Mesothelial cell of epicardium (in vitro differentiated cells): ENCODE data around the gene AARS2. TPM values are rescaled to one million over a fixed set of nuclear protein-coding genes. Genes with fewer than 3 reads are reported as not detected.
"Not testable (repeated sequence)": the region's sequence is repeated elsewhere in the genome, so short reads cannot be mapped to it uniquely, and the experiment has no call there.

ENCODE experiments used
- DNase-seq, 2 experiments: peaks; one replicate each; pipeline ENCODE4 v3.0.0; 2021; ENCODE audit warnings: low spot score in 2 of 2; ENCODE audit not compliant: unreplicated experiment in 2 of 2
- H3K27ac Mint-ChIP-seq: 2 replicates; pipeline ENCODE4 v1.8.0; 2021; ENCODE audit warnings: mixed read lengths
- H3K27me3 Mint-ChIP-seq: 2 replicates; pipeline ENCODE4 v1.8.0; 2021; ENCODE audit warnings: low read depth, mixed read lengths
- H3K36me3 Mint-ChIP-seq: 2 replicates; pipeline ENCODE4 v1.8.0; 2021; ENCODE audit warnings: mixed read lengths
- H3K4me1 Mint-ChIP-seq: 2 replicates; pipeline ENCODE4 v1.8.0; 2021; ENCODE audit warnings: mixed read lengths
- H3K4me3 Mint-ChIP-seq: 2 replicates; pipeline ENCODE4 v1.8.0; 2021; ENCODE audit warnings: mild to moderate bottlenecking, moderate library complexity, mixed read lengths
- H3K9me3 Mint-ChIP-seq: 2 replicates; pipeline ENCODE4 v1.8.0; 2021; ENCODE audit warnings: mixed read lengths
- total RNA-seq: library from RNA; stranded (reverse); gene quantifications from 3 replicates; pipeline ENCODE4 v1.2.1, GENCODE V29; 2021
- TF ChIP-seq, protein P1 (sequence below): fragments of 200-600 bp; sonication (generic); IDR thresholded peaks from one replicate; pipeline ENCODE4 v1.5.0; 2021; ENCODE audit warnings: antibody characterized with exemption; ENCODE audit not compliant: unreplicated experiment

AARS2 gene
- total RNA-seq, 1 donor from 2014 or later = 33.4 TPM

DNA sequence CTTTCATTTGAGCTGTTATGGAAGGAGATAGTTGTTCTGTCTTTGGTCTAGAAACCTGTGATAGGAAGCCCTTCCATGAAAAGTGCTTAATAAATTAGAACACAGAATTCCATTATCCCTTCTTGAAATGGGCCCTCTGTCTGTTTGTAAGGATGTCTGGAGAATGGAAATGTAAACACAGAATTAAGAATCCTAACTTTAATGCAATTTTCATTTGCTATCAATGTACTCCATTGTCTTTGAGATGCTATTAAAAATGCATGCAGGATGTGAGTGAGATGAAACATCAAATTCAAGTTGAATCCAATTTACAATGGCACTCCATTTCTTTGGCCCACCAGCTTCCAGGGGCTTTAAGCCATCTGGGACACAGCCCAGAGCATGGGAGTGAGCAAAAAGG lies 13.9 kb upstream of the AARS2 start:
- no peak for DNase-seq
- Mint-ChIP-seq H3K27ac (no peak overlapping the region), H3K27me3 (peaks cover 41% of the 10 kb centered on the region), H3K4me3 (no peak overlapping the region), H3K9me3 (no peaks in the 10 kb centered on the region), H3K36me3 (no peaks in the 10 kb centered on the region), H3K4me1 (peaks cover 6% of the 10 kb centered on the region)
- TF ChIP-seq, protein P1, sequence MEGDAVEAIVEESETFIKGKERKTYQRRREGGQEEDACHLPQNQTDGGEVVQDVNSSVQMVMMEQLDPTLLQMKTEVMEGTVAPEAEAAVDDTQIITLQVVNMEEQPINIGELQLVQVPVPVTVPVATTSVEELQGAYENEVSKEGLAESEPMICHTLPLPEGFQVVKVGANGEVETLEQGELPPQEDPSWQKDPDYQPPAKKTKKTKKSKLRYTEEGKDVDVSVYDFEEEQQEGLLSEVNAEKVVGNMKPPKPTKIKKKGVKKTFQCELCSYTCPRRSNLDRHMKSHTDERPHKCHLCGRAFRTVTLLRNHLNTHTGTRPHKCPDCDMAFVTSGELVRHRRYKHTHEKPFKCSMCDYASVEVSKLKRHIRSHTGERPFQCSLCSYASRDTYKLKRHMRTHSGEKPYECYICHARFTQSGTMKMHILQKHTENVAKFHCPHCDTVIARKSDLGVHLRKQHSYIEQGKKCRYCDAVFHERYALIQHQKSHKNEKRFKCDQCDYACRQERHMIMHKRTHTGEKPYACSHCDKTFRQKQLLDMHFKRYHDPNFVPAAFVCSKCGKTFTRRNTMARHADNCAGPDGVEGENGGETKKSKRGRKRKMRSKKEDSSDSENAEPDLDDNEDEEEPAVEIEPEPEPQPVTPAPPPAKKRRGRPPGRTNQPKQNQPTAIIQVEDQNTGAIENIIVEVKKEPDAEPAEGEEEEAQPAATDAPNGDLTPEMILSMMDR = no peak

DNA sequence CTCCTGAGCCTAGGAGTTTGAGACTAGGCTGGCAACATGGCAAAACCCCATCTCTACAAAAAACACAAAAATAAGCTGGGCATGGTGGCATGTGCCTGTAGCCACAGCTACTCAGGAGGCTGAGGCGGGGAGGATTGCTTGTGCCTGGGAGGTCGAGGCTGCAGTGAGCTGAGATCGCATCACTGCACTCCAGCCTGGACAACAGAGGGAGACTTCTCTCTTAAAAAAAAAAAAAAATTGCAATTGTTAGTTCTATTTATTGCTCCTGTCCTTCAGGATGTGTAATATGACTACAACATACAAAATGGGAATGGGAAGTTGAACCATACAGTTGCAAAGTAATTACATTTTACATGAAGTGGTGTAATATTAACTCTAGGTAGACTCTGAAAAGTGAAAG lies 8.1 kb upstream of the AARS2 start:
- peaks cover 60% of the 10 kb centered on the region for H3K27me3 Mint-ChIP-seq
- H3K9me3 Mint-ChIP-seq = no peaks in the 10 kb centered on the region
- no peak overlapping the region for H3K4me3 Mint-ChIP-seq
- no peaks in the 10 kb centered on the region for H3K36me3 Mint-ChIP-seq
- DNase-seq = no peak
- H3K4me1 Mint-ChIP-seq = no peaks in the 10 kb centered on the region
- TF ChIP-seq, protein P1 = no peak
- H3K27ac Mint-ChIP-seq = no peak overlapping the region

DNA sequence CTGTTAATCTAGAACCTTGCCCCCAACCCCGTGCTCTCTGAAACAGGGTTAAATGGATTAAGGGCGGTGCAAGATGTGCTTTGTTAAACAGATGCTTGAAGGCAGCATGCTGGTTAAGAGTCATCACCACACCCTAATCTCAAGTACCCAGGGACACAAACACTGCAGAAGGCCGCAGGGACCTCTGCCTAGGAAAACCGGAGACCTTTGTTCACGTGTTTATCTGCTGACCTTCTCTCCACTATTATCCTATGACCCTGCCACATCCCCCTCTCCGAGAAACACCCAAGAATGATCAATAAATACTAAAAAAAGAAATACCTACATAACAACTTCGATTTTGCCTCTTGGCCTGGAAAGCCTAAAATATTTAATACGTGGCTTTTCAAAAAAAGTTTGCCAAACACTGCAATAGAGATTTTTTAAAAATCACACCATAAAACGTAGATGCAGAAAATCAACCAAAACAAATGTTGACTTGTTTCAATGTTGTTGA lies 4.0 kb upstream of the AARS2 start:
- not testable (repeated sequence) for H3K36me3 Mint-ChIP-seq, H3K27ac Mint-ChIP-seq
- H3K27me3 Mint-ChIP-seq = peaks cover 62% of the 10 kb centered on the region

DNA sequence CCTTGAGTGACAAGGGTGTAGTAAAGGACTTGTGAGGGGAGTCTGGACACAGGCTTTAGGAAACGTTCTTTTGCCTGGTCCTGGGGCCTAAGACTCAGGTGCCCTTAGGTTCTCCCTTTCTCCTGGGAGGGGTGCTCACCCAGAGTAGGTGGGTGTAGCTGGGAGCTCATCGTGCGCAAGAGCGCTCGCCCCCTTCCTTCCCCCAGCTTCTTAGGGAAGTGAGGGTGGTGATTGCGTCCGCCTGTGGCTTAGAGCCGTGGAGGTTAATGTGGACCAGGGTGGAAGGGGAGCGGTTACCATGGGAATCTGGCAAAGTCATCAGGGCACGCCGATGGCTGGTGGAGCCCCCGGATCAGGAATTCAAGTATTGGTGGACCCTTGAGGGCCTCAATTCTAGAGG lies 3.3 kb upstream of the AARS2 start:
- Mint-ChIP-seq H3K9me3 (no peaks in the 10 kb centered on the region), H3K4me3 (no peak overlapping the region), H3K27ac (no peak overlapping the region), H3K4me1 (peaks cover 11% of the 10 kb centered on the region), H3K27me3 (peaks cover 60% of the 10 kb centered on the region), H3K36me3 (no peaks in the 10 kb centered on the region)
- TF ChIP-seq, protein P1 = no peak
- DNase-seq = no peak

More for the DNA sequence above, 4.0 kb upstream of the AARS2 start:
- not testable (repeated sequence) for H3K4me1 Mint-ChIP-seq, H3K4me3 Mint-ChIP-seq, H3K9me3 Mint-ChIP-seq, DNase-seq

DNA sequence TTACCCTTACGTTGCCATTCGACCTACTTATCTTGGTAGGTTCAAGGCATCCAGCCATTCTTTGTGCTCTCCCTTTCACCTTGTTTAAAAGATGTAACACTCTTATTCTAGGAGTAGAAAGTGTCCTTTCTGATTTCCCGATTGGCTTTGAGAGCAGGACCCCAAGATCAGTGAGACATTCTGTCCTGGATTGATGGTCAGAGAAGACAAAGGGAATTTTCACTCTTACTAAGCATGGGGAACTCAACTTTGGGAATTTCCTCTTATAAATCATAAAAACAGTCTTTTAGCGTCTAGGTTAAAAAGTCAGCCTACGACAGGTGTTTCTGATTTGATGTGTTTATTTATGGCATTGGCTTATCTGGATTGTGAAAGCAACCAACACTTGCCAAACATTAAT lies 2.8 kb upstream of the AARS2 start:
- DNase-seq = no peak
- peaks cover 11% of the 10 kb centered on the region for H3K4me1 Mint-ChIP-seq
- no peak overlapping the region for H3K27ac Mint-ChIP-seq
- no peaks in the 10 kb centered on the region for H3K9me3 Mint-ChIP-seq
- TF ChIP-seq, protein P1 = no peak
- peaks cover 56% of the 10 kb centered on the region for H3K27me3 Mint-ChIP-seq
- H3K4me3 Mint-ChIP-seq = no peak overlapping the region
- peaks cover 1% of the 10 kb centered on the region for H3K36me3 Mint-ChIP-seq

DNA sequence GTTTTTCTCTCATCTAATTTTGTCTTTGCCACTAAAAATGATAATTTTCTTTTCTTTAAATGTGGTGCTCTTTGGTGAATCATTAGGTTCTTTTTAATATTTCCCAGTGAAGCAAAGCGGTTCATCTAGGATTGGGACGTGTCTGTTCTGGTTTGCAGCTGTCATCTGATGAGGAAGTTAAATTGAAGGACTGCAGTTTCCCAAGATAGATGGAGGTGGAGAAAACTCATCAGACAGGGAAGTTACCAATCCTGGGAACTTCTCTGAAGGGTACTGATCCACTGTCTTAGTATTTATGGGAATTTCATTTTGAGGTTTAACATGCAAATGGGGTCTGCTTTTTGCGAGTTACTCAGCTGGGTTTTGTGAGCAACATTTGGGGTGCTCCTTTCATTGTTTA lies 2.4 kb upstream of the AARS2 start:
- Mint-ChIP-seq H3K4me3 (no peak overlapping the region), H3K27ac (no peak overlapping the region), H3K4me1 (peaks cover 11% of the 10 kb centered on the region), H3K36me3 (peaks cover 6% of the 10 kb centered on the region), H3K9me3 (no peaks in the 10 kb centered on the region), H3K27me3 (peaks cover 51% of the 10 kb centered on the region)
- DNase-seq = no peak
- TF ChIP-seq, protein P1 = no peak

DNA sequence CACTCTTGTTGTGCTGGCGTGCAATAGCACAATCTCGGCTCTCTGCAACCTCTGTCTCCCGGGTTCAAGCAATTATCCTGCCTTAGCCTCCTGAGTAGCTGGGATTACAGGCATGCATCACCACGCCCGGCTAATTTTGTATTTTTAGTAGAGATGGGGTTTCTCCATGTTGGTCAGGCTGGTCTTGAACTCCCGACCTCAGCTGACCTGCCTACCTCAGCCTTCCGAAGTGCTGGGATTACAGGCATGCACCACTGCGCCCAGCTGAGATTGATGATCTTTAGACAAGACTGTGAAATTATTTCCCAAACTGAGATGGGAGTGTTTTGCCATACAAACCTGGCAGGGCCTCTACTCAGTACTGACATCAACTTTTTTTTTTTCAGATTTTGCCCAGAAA lies 1.5 kb upstream of the AARS2 start:
- H3K36me3 Mint-ChIP-seq = peaks cover 12% of the 10 kb centered on the region
- not testable (repeated sequence) for H3K27ac Mint-ChIP-seq, DNase-seq, H3K9me3 Mint-ChIP-seq, H3K4me3 Mint-ChIP-seq
- H3K27me3 Mint-ChIP-seq = peaks cover 44% of the 10 kb centered on the region
- H3K4me1 Mint-ChIP-seq = peaks cover 11% of the 10 kb centered on the region
